NB4 (cell line): ENCODE results near the gene PRKAR1B.

Experiments used
- MYC ChIP-seq: IDR thresholded peaks from 2 replicates; pipeline ENCODE4 v1.6.1; 2011; ENCODE audit warnings: low read depth, low read length
- POLR2A ChIP-seq: IDR thresholded peaks from 2 replicates; pipeline ENCODE4 v1.6.1; 2011; ENCODE audit warnings: mild to moderate bottlenecking; ENCODE audit not compliant: insufficient read length; ENCODE audit errors: extremely low read depth
- TF ChIP-seq, protein P1 (sequence below): IDR thresholded peaks from one replicate; pipeline ENCODE4 v1.5.1; 2012; ENCODE audit warnings: low read depth, low read length
- TF ChIP-seq, protein P2 (sequence below): IDR thresholded peaks from 2 replicates; pipeline ENCODE4 v1.6.1; 2011; ENCODE audit warnings: low read depth, low read length

DNA sequence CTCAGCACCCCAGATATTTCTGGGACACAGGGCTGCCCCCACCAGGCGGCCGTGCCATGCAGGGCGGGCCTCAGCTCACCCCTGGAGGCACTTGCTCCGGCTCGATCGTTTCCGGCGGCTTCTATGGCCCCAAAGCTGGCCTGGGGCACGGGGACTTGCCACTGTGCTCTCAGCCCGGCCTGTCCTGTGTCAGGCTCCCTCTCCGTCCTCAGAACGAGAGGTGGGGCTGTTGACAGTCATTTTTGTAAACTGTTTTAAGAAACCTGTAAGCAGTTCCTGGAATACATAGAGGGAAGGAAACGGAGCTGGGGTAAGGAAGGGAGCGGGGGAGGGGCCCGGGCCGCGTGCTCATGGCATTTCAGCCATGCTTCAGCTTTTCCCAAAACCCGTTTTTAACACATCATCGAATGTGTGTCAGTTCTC, 30.7 kb upstream of the PRKAR1B start:
- TF ChIP-seq, protein P1, sequence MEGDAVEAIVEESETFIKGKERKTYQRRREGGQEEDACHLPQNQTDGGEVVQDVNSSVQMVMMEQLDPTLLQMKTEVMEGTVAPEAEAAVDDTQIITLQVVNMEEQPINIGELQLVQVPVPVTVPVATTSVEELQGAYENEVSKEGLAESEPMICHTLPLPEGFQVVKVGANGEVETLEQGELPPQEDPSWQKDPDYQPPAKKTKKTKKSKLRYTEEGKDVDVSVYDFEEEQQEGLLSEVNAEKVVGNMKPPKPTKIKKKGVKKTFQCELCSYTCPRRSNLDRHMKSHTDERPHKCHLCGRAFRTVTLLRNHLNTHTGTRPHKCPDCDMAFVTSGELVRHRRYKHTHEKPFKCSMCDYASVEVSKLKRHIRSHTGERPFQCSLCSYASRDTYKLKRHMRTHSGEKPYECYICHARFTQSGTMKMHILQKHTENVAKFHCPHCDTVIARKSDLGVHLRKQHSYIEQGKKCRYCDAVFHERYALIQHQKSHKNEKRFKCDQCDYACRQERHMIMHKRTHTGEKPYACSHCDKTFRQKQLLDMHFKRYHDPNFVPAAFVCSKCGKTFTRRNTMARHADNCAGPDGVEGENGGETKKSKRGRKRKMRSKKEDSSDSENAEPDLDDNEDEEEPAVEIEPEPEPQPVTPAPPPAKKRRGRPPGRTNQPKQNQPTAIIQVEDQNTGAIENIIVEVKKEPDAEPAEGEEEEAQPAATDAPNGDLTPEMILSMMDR, result no peak
- TF ChIP-seq POLR2A (no peak), MYC (no peak)
- TF ChIP-seq, protein P2, sequence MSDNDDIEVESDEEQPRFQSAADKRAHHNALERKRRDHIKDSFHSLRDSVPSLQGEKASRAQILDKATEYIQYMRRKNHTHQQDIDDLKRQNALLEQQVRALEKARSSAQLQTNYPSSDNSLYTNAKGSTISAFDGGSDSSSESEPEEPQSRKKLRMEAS, result no peak
